Measurements from ENCODE around the gene ANKZF1.
A peak's percentile ranks its signal among the peaks of the same experiment; 100 is the strongest.
"Not testable (repeated sequence)": the region's sequence is repeated elsewhere in the genome, so short reads cannot be mapped to it uniquely, and the experiment has no call there.

ANKZF1 gene

GRCh38 chr2:219252084-219252483, 22.5 kb downstream of the ANKZF1 start:
- no peak for DNase-seq (ENCODE audit: low read depth)
- TF ChIP-seq, protein P1, sequence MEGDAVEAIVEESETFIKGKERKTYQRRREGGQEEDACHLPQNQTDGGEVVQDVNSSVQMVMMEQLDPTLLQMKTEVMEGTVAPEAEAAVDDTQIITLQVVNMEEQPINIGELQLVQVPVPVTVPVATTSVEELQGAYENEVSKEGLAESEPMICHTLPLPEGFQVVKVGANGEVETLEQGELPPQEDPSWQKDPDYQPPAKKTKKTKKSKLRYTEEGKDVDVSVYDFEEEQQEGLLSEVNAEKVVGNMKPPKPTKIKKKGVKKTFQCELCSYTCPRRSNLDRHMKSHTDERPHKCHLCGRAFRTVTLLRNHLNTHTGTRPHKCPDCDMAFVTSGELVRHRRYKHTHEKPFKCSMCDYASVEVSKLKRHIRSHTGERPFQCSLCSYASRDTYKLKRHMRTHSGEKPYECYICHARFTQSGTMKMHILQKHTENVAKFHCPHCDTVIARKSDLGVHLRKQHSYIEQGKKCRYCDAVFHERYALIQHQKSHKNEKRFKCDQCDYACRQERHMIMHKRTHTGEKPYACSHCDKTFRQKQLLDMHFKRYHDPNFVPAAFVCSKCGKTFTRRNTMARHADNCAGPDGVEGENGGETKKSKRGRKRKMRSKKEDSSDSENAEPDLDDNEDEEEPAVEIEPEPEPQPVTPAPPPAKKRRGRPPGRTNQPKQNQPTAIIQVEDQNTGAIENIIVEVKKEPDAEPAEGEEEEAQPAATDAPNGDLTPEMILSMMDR (conservative IDR thresholded peaks at IDR 0.05; ENCODE audit: control insufficient read depth, insufficient read depth, low read depth, low read length) = no peak
- no peak overlapping the region for H3K4me3 ChIP-seq (ENCODE audit: control insufficient read depth, low read depth, low read length)

- no peak for DNase-seq (ENCODE audit: low read depth)
- TF ChIP-seq, protein P1 (conservative IDR thresholded peaks at IDR 0.05; ENCODE audit: control insufficient read depth, insufficient read depth, low read depth, low read length) = no peak
Measured at GRCh38 chr2:219252570-219252899, 22.9 kb downstream of the ANKZF1 start.

DNA sequence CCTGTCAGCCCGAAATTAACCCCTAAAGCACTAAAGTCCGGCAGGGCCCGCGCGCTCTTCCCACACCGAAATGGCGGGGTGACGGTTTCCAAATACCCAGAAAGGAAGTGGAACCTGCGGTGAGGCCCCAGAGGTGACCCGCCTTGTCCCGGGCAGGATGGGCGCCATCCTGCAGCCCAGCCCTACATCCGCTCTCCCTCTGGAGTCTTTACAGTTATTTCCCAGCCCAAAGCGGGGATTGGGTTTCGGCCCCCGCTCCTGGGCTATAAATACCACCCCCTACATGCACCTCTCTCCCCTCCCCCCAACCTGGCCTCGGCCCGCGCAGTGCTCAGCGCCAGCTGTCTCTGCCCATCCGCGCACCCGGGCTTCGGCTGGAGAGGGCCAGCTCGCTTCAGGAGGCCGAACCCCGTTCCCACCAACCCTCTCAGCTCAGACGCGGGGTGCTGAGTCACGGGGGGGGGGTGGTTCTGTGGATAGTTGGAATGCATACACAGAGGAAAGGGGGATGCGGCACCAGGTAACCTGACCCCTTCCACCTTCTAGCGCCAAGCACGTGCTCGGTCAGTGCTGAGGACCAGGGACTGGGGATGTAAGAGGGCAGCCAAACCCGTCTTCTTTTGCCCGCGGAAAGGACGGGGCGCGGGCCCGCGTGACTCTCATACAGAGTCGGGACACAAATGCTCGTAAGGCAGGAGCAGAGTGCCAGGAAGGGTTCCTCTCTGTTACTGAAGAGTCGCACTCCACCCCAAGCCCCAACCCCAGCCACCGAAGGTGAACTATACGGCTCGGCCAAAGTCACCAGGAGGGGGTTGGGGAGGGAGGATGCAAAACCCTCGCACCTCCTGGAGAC, 23.5 kb downstream of the ANKZF1 start, which contains the start of gene TUBA4B:
Gene TUBA4B, plus strand, starts transcription at position 344 of the 853 bp plus-strand sequence. Its CDS starts 165 bp downstream, at position 509.
- no peak for DNase-seq (ENCODE audit: low read depth)
- TF ChIP-seq, protein P1 (conservative IDR thresholded peaks at IDR 0.05; ENCODE audit: control insufficient read depth, insufficient read depth, low read depth, low read length) = no peak
- peak within 1 kb of the TSS; percentile 44 for H3K4me3 ChIP-seq (ENCODE audit: control insufficient read depth, low read depth, low read length)

More at GRCh38 chr2:219252570-219252899, 22.9 kb downstream of the ANKZF1 start:
- peak overlapping the region; percentile 44 for H3K4me3 ChIP-seq (ENCODE audit: control insufficient read depth, low read depth, low read length)

DNA sequence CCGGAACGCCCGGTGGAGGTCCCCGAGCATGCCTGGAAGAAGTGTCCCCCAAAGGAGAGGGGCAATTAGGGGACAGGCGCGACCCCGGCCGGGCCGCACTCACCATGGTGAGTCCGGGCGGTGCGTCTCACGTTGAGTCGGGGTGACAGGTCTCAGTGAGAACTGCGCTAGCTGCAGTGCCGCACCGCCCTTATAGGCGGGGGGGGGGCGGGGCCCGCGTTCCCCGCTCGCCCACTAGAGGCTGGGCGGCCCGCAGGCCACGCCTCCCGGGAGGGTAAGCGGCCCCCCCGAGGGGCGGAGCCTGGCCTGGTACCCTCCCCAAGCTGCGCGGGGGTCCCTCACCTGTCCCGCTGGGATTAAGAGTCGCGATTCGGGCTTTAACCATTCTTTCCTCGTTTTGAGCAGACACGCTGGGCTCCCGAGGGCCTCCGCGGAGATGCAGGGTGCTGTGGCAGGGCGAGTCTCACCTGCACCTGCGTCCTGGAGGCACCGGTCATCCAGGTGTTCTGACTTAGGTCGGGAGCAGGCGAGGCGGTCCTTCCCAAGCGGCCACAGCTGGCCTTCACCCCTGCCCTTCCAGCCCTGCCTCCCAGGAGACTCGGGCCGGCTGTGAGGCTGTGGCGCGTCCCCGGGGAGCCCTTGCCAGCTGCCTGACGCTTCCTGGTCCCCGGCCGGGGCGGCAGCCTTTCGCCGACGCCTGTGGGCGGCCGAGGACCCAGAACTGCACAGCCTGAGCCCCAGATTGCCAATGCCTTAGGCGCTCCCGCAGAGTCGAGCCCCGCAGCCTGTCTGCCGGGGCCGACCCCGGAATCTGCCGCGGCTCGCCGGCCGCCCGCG, 24.4 kb downstream of the ANKZF1 start, which contains the start of gene TUBA4A:
Gene TUBA4A, minus strand, starts transcription at position 166 of the 837 bp plus-strand sequence. Its CDS starts 60 bp downstream, at position 106.
- peak; percentile 35 for DNase-seq (ENCODE audit: low read depth)
- TF ChIP-seq, protein P1 (conservative IDR thresholded peaks at IDR 0.05; ENCODE audit: control insufficient read depth, insufficient read depth, low read depth, low read length) = no peak
- H3K4me3 ChIP-seq (ENCODE audit: control insufficient read depth, low read depth, low read length) = peak within 1 kb of the TSS; percentile 44

DNA sequence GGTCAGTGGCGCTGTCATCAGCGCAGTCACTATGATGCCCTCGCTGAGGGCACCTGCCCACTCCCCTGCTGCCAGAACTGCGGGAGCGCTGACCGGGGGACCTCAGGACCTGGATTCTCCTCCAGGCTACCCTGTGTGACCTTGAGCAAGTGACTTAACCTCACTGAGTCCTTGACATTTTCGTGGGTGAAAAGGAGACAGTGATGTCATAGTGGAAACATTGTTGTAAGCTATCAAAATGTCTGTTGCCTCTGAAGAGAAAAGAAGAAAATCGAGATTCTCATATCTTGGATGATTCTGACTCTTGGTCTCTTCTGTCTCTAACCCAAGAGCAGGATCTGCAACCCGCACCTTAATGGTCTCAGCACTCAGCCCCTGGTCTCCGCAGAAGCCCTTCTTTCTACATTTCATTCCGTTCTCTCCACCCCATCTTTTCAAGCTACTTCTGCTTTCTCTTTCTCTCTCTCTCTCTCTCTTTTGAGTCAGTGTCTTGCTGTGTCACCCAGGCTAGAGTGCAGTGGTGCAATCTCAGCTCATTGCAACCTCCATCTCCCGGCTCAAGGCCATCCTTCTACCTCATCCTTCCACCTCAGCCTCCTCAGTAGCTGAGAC, 25.1 kb downstream of the ANKZF1 start:
- no peak overlapping the region for H3K4me3 ChIP-seq (ENCODE audit: control insufficient read depth, low read depth, low read length)
- DNase-seq (ENCODE audit: low read depth) = no peak

DNA sequence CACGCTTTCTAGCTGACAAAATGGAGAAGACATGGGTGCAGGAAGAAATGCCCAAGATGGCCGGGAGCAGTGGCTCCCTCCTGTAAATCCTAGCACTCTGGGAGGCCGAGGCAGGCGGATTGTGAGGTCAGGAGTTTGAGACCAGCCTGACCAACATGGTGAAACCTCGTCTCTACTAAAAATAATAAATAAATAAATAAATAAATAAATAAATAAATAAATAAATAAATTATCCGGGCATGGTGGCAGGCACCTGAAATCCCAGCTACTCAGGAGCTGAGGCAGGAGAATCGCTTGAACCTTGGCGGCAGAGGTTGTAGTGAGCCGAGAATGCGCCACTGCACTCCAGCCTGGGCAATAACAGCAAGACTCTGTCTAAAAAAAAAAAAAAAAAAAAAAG, 29.3 kb downstream of the ANKZF1 start:
- DNase-seq (ENCODE audit: low read depth); H3K4me3 ChIP-seq (ENCODE audit: control insufficient read depth, low read depth, low read length): not testable (repeated sequence)

More for the DNA sequence above, 25.1 kb downstream of the ANKZF1 start:
- TF ChIP-seq, protein P1 (conservative IDR thresholded peaks at IDR 0.05; ENCODE audit: control insufficient read depth, insufficient read depth, low read depth, low read length) = no peak

Measured in fibroblast of mammary gland (primary cell).